Measurements from ENCODE around the gene KDM2B. TPM values are rescaled to one million over a fixed set of nuclear protein-coding genes. Genes with fewer than 3 reads are reported as not detected.
A peak's percentile ranks its signal among the peaks of the same experiment; 100 is the strongest.

The KDM2B gene
- total RNA-seq, 1 donor = 32.6 TPM

- peaks cover 7% of the 10 kb centered on the region for H4K20me1 ChIP-seq (ENCODE audit: insufficient read depth, low read length)
- no peak for DNase-seq (ENCODE audit: insufficient read length, low spot score, missing footprints)
- peaks cover 86% of the 10 kb centered on the region for H3K79me2 ChIP-seq (ENCODE audit: insufficient read depth, low read length)
- no peaks in the 10 kb centered on the region for H3K27me3 ChIP-seq (ENCODE audit: insufficient read depth, low read length)
- no peak overlapping the region for H3K4me2 ChIP-seq (ENCODE audit: insufficient read depth, low read length)
- H3K9me3 ChIP-seq (ENCODE audit: low read depth, low read length) = no peaks in the 10 kb centered on the region
- TF ChIP-seq CTCF (IDR thresholded peaks at IDR 0.05; ENCODE audit: extremely low read depth, low read depth, low read length) = no peak
- no peak overlapping the region for H3K4me3 ChIP-seq (ENCODE audit: insufficient read depth, low read length)
- H3K4me1 ChIP-seq (ENCODE audit: insufficient read depth, low read length) = peaks cover 11% of the 10 kb centered on the region
- H2AFZ ChIP-seq (ENCODE audit: low read length) = no peak overlapping the region
- peaks cover 22% of the 10 kb centered on the region for H3K36me3 ChIP-seq (ENCODE audit: insufficient read depth, low read length)
- H3K27ac ChIP-seq (ENCODE audit: low read depth, low read length) = no peak overlapping the region
These were observed 175.6 kb downstream of the KDM2B start for GRCh38 chr12:121405211-121405610.

GRCh38 chr12:121404734-121405133 is 176.1 kb downstream of the KDM2B start:
- Histone ChIP-seq H3K4me2 (ENCODE audit: insufficient read depth, low read length) (no peak overlapping the region), H4K20me1 (ENCODE audit: insufficient read depth, low read length) (peaks cover 7% of the 10 kb centered on the region), H2AFZ (ENCODE audit: low read length) (no peak overlapping the region), H3K27me3 (ENCODE audit: insufficient read depth, low read length) (no peaks in the 10 kb centered on the region), H3K9me3 (ENCODE audit: low read depth, low read length) (no peaks in the 10 kb centered on the region), H3K4me3 (ENCODE audit: insufficient read depth, low read length) (no peak overlapping the region), H3K4me1 (ENCODE audit: insufficient read depth, low read length) (peaks cover 11% of the 10 kb centered on the region), H3K79me2 (ENCODE audit: insufficient read depth, low read length) (peaks cover 89% of the 10 kb centered on the region), H3K27ac (ENCODE audit: low read depth, low read length) (no peak overlapping the region), H3K36me3 (ENCODE audit: insufficient read depth, low read length) (peaks cover 22% of the 10 kb centered on the region)
- TF ChIP-seq CTCF (IDR thresholded peaks at IDR 0.05; ENCODE audit: extremely low read depth, low read depth, low read length) = no peak
- DNase-seq (ENCODE audit: insufficient read length, low spot score, missing footprints) = no peak

- Histone ChIP-seq H3K27ac (ENCODE audit: low read depth, low read length) (no peak overlapping the region), H3K9me3 (ENCODE audit: low read depth, low read length) (no peaks in the 10 kb centered on the region), H3K4me2 (ENCODE audit: insufficient read depth, low read length) (no peak overlapping the region), H4K20me1 (ENCODE audit: insufficient read depth, low read length) (peaks cover 7% of the 10 kb centered on the region), H3K36me3 (ENCODE audit: insufficient read depth, low read length) (peaks cover 22% of the 10 kb centered on the region), H3K4me3 (ENCODE audit: insufficient read depth, low read length) (no peak overlapping the region), H2AFZ (ENCODE audit: low read length) (no peak overlapping the region), H3K27me3 (ENCODE audit: insufficient read depth, low read length) (no peaks in the 10 kb centered on the region), H3K79me2 (ENCODE audit: insufficient read depth, low read length) (peaks cover 82% of the 10 kb centered on the region), H3K4me1 (ENCODE audit: insufficient read depth, low read length) (peaks cover 11% of the 10 kb centered on the region)
- DNase-seq (ENCODE audit: insufficient read length, low spot score, missing footprints) = peak; percentile 58
- no peak for TF ChIP-seq CTCF (IDR thresholded peaks at IDR 0.05; ENCODE audit: extremely low read depth, low read depth, low read length)
These were observed 177.1 kb downstream of the KDM2B start for GRCh38 chr12:121403721-121404120.

- Histone ChIP-seq H3K9me3 (ENCODE audit: low read depth, low read length) (no peaks in the 10 kb centered on the region), H3K4me1 (ENCODE audit: insufficient read depth, low read length) (peaks cover 11% of the 10 kb centered on the region), H3K4me3 (ENCODE audit: insufficient read depth, low read length) (peak overlapping the region; percentile 87), H3K27ac (ENCODE audit: low read depth, low read length) (peak overlapping the region; percentile 40), H3K36me3 (ENCODE audit: insufficient read depth, low read length) (peaks cover 10% of the 10 kb centered on the region), H3K4me2 (ENCODE audit: insufficient read depth, low read length) (peak overlapping the region; percentile 84), H4K20me1 (ENCODE audit: insufficient read depth, low read length) (peaks cover 7% of the 10 kb centered on the region), H3K79me2 (ENCODE audit: insufficient read depth, low read length) (peaks cover 56% of the 10 kb centered on the region), H3K27me3 (ENCODE audit: insufficient read depth, low read length) (no peaks in the 10 kb centered on the region), H2AFZ (ENCODE audit: low read length) (peak overlapping the region; percentile 75)
- no peak for TF ChIP-seq CTCF (IDR thresholded peaks at IDR 0.05; ENCODE audit: extremely low read depth, low read depth, low read length)
- peak; percentile 51 for DNase-seq (ENCODE audit: insufficient read length, low spot score, missing footprints)
These were observed 180.3 kb downstream of the KDM2B start for GRCh38 chr12:121400332-121401139.

Measured in osteoblast (primary cell).